GM19035 (cell line): ENCODE measurements around the gene GALP.
"Not testable (repeated sequence)": the region's sequence is repeated elsewhere in the genome, so short reads cannot be mapped to it uniquely, and the experiment has no call there.

Experiments
- ATAC-seq: cut with Tn5 transposase; IDR thresholded peaks from one replicate; pipeline ENCODE4 v1.9.1; 2021; ENCODE audit not compliant: unreplicated experiment

Gene GALP

DNA sequence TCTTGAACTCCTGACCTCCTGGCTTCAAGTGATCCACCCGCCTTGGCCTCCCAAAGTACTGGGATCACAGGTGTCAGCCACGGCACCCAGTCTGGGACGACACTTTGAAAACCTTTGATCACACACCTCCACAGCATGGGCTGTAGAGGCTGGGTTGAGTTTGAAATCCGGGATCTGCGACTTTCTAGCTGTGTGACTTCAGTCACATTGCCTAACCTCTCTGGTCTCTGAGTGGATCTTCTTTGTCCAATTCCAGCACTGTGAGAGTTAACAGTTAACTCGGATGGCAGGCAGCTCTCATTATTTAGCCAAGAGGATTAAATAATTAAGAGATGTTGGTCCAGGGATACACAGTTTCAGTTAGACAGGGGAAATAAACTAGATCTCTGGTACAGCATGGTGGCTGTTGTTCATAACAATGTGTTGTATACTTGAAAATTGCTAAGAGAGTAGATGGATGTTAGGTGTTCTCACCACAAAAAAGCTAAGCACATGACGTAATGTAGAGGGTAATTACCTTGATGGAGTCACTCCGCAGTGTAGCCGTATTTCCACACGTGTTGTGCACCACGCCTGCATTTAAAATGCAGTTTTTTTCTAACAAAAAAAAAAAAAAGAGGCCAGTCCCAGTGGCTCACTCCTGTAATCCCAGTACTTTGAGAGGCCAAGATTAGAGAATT is 1.9 kb downstream of the GALP start:
- ATAC-seq, result no peak

DNA sequence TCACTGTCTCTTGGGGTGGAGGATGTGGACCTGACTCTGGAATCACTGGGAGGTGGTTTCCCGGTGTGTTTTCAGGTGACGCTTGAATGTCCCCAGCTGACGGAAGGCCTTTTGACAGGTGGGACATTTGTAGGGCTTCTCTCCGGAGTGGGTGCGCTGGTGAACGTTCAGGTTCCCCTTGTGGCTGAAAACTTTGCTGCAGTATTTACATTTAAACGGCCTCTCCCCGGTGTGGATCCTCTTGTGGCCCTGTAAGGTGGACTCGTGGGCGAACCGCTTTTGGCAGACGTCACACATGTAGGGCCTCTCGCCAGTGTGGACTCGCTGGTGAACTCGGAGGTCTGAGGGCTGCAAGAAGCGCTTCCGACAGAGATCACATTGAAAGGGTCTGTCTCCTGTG is 14.0 kb downstream of the GALP start:
- ATAC-seq, result no peak

DNA sequence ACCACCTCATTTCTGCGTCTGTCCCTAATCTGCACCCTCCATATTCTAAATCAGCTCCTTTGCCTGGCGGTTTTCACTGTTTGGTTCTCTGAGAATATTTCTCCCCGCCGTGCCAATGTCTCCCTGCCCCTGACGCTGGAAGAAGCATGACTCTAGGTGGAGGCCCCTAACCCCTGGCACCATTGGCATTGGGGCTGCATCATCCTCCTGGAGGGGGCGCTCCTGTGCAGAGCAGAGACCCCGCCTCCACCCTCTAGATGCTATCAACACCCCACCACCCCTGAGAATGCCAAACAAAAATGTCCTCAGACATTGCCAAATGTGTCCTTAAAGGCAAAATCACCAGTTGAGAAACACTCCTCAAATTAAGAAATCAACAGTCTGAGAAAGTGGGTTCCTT is 15.3 kb downstream of the GALP start:
- ATAC-seq, result no peak

DNA sequence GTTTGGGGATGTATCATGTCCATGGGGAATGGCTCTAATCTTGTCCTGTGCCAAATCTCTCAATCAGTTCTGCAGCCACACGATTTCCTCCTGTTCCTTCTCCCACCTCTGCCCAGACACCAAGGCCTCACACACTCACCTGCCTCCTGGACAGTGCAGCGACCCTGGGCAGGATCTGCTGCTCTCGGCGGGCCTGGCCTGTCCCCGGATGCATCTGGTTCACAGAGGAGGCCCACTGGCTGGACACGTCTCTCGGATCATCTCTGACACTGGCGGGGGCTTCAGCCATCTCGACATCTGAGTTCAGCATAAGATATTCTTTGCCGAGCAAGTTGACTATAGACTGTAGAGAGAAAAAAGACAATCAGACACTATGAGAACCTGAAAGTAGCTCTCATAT is 15.9 kb downstream of the GALP start:
- no peak for ATAC-seq

DNA sequence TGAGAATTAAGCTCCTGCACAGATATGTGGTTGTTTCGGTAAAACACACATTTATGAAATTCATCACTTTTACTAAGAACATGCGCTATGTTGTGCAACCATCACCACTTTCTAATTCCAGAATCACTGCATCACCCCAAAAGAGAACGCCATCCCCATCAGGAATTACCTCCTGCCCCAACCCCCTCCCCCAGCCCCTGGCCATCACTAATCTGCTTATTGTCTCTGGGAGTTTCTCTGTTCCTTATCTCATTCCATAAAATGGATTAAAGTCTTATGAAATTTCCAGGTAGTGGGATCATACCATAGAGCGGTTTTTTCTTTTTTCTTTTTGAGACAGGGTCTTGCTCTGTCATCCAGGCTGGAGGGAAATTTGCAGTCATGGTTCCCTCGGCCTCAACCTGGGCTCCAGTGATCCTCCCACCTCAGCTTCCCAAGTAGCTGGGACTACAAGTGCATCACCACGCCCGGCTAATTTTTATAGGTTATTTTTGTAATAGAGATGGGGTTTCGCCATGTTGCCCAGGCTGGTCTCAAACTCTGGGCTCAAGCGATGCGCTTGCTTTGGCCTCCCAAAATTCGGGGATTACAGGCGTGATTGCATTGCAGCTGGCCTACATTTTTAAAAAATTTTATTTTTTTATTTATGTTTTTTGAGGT is 18.3 kb downstream of the GALP start:
- ATAC-seq, result no peak

- ATAC-seq, result not testable (repeated sequence)
Measured at GRCh38 chr19:56197646-56198045, 21.8 kb downstream of the GALP start, which contains the start of gene ZSCAN5B. TSS of gene ZSCAN5B (minus strand) at chr19:56197783. CDS start at chr19:56193052, 4,731 bp downstream.

GRCh38 chr19:56199687-56200086 is 23.9 kb downstream of the GALP start:
- no peak for ATAC-seq

- ATAC-seq, result no peak
Measured at GRCh38 chr19:56201973-56202372, 26.2 kb downstream of the GALP start, which contains the start of gene ZSCAN5C. TSS of gene ZSCAN5C (plus strand) at chr19:56202273. CDS start at chr19:56205914, 3,641 bp downstream.

GRCh38 chr19:56207581-56207980 is 31.8 kb downstream of the GALP start:
- not testable (repeated sequence) for ATAC-seq

DNA sequence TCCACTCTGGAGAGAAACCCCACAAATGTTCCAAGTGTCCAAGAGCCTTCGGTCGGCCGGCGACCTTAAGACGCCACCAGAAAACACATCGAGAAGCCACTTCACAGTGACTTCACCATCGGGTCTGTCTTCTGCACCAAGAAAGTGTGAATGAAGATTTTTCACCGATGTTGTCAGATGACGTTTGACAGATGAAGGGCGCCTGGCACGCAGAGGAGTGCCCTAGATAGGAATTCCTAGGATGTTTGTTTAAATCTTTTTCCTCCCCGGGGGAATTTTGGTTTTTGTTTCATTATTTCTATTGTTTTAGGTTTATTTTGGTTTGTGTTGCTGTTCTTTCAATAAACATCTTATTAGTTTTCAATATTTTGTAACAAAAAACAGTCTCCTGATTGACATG is 33.3 kb downstream of the GALP start:
- no peak for ATAC-seq

- not testable (repeated sequence) for ATAC-seq
Measured at GRCh38 chr19:56210036-56210435, 34.2 kb downstream of the GALP start.

DNA sequence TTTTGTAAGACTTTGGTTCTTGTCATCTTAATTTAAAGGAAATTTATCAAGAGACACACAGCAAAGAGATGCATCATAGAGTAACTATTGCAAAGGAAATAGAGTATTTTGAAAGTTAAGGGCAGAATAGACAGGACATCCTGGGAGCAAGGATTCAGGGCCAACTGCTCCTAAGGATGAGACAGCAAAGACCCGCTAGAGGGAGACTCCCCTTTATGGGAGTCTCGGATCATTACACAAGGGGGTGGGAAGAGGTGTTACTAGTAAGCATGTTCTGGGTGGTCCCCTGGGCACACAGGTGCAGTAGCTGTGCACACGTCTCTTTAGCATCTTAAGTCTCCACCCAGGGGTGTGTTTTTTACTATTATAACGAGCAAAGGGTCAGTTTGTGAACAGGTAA is 35.9 kb downstream of the GALP start:
- ATAC-seq, result no peak

GRCh38 chr19:56217039-56217949 is 41.5 kb downstream of the GALP start:
- ATAC-seq, result no peak

- ATAC-seq, result no peak
Measured at GRCh38 chr19:56218961-56219360, 43.2 kb downstream of the GALP start.

DNA sequence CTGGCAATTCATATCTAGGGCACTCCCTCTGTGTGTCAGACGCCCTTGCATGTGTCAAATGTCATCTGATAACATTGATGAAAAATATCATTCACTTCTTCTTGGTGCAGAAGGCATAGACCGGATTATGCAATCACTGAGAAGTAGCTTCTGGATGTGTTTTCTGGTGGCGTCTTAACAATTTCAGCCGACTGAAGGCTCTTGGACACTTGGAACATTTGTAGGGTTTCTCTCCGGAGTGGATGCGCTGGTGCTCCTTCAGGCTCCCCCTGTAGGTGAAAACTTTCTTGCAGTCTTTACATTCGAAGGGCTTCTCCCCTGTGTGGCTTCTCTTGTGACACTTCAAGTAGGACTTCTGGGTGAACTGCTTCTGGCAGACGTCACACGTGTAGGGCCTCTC is 45.6 kb downstream of the GALP start:
- not testable (repeated sequence) for ATAC-seq

DNA sequence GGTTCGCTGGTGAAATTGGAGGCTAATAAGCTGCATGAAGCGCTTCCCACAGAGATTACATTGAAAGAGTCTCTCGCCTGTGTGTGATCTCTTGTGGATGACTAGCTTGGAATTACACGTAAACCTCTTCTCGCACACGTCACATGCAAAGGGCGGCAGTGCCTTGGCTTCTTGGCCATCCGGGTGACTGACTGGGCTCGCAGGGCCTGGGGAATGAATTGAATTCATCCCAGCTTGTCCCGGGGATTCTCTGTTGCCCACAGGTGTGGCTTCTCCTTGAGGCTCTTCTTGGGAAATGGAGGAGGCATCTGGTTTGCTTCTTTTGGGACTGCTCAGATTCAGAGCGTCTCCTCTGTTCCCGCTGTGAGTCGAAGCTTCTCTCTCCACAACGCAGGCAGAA is 46.0 kb downstream of the GALP start:
- ATAC-seq, result no peak

- no peak for ATAC-seq
Measured at GRCh38 chr19:56222901-56223300, 47.1 kb downstream of the GALP start.

DNA sequence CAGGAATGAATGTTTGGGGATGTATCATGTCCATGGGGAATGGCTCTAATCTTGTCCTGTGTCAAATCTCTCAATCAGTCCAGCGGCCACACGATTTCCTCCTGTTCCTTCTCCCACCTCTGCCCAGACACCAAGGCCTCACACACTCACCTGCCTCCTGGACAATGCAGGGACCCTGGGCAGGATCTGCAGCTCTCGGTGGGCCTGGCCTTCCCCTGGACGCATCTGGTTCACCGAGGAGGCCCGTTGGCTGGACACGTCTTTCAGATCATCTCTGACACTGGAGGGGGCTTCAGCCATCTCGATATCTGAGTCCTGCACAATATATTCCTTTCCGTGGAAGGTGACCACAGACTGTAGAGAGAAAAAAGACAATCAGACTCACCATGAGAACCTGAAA is 47.7 kb downstream of the GALP start:
- no peak for ATAC-seq
